DOHH2 (cell line): ENCODE data around the gene ADAMTS3.

Experiments
- EZH2phosphoT487 ChIP-seq: fragments of 200-600 bp; sonication (generic); IDR thresholded peaks from 2 replicates; pipeline ENCODE4 v1.6.1; 2017; ENCODE audit warnings: borderline replicate concordance, mild to moderate bottlenecking, antibody characterized with exemption, low read length, moderate library complexity, mixed read lengths
- TF ChIP-seq, protein P1 (sequence below): fragments of 200-600 bp; sonication (generic); IDR thresholded peaks from one replicate; pipeline ENCODE4 v1.5.1; 2014; ENCODE audit warnings: antibody characterized with exemption, mild to moderate bottlenecking, low read depth, low read length; ENCODE audit not compliant: poor library complexity, severe bottlenecking

GRCh38 chr4:72376901-72377300 is 192.1 kb downstream of the ADAMTS3 start:
- TF ChIP-seq, protein P1, sequence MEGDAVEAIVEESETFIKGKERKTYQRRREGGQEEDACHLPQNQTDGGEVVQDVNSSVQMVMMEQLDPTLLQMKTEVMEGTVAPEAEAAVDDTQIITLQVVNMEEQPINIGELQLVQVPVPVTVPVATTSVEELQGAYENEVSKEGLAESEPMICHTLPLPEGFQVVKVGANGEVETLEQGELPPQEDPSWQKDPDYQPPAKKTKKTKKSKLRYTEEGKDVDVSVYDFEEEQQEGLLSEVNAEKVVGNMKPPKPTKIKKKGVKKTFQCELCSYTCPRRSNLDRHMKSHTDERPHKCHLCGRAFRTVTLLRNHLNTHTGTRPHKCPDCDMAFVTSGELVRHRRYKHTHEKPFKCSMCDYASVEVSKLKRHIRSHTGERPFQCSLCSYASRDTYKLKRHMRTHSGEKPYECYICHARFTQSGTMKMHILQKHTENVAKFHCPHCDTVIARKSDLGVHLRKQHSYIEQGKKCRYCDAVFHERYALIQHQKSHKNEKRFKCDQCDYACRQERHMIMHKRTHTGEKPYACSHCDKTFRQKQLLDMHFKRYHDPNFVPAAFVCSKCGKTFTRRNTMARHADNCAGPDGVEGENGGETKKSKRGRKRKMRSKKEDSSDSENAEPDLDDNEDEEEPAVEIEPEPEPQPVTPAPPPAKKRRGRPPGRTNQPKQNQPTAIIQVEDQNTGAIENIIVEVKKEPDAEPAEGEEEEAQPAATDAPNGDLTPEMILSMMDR = no peak
- TF ChIP-seq EZH2phosphoT487 = no peak
